H1 (cell line): Measurements from ENCODE around the gene CTNNA3. TPM values are rescaled to one million over a fixed set of nuclear protein-coding genes. Genes with fewer than 3 reads are reported as not detected.

ENCODE experiments used
- CTCF ChIA-PET: fragments of 300-600 bp; sonication (Branson Sonifier 250); formaldehyde crosslinking; loops from one replicate; lab custom pipeline; 2021; ENCODE audit not compliant: partially characterized antibody; lab: Charles Lee
- POLR2A ChIA-PET: fragments of 300-600 bp; sonication (Branson Sonifier 250); formaldehyde crosslinking; loops from one replicate; lab custom pipeline; 2021; ENCODE audit warnings: inconsistent platforms; ENCODE audit not compliant: partially characterized antibody; lab: Charles Lee
- DNase-seq, 2 experiments: peaks; one replicate each; pipeline versions ENCODE4 v3.0.0 to v3.0.0-alpha.2; 2010 to 2022; ENCODE audit warnings: low spot score in 2 of 2, low read depth in 1 of 2, mixed read lengths in 1 of 2
- FAIRE-seq: peaks from 2 replicates; lab custom pipeline; 2011; peaks lifted over from hg19 to GRCh38; lab: Jason Lieb, UNC
- H2AFZ ChIP-seq: 2 replicates; pipeline ENCODE4 v1.8.1; 2012; ENCODE audit warnings: low read length, inconsistent platforms
- H2AK5ac ChIP-seq: 2 replicates; pipeline ENCODE4 v1.6.1; 2013; ENCODE audit warnings: low read depth, low read length
- H2BK120ac ChIP-seq: replicated peaks from 2 replicates; pipeline ENCODE3; 2013; ENCODE audit warnings: low read depth, low read length, inconsistent platforms
- H2BK12ac ChIP-seq: 2 replicates; pipeline ENCODE4 v1.6.1; 2013; ENCODE audit warnings: low read depth, low read length
- H2BK15ac ChIP-seq: 2 replicates; pipeline ENCODE4 v1.6.1; 2013; ENCODE audit warnings: low read length
- H2BK20ac ChIP-seq: 2 replicates; pipeline ENCODE4 v1.6.1; 2013; ENCODE audit warnings: low read length
- H2BK5ac ChIP-seq: 2 replicates; pipeline ENCODE4 v1.6.1; 2013; ENCODE audit warnings: low read depth, low read length
- H3K14ac ChIP-seq: 2 replicates; pipeline ENCODE4 v1.6.1; 2013; ENCODE audit warnings: inconsistent platforms; ENCODE audit not compliant: insufficient read length
- H3K18ac ChIP-seq: 2 replicates; pipeline ENCODE4 v1.6.1; 2013; ENCODE audit warnings: low read length; ENCODE audit errors: extremely low read depth
- H3K23ac ChIP-seq: 2 replicates; pipeline ENCODE4 v1.6.1; 2013; ENCODE audit warnings: inconsistent platforms; ENCODE audit not compliant: insufficient read length
- H3K23me2 ChIP-seq: 2 replicates; pipeline ENCODE4 v1.6.1; 2013; ENCODE audit warnings: low read depth, low read length
- H3K27ac ChIP-seq: 2 replicates; pipeline ENCODE4 v1.6.1; 2011; ENCODE audit warnings: low read depth, low read length, inconsistent platforms
- H3K27me3 ChIP-seq, 4 experiments: replicated peaks in 1 of 4; 1 replicate in 1 of 4; 2 replicates in 3 of 4; pipeline versions ENCODE4 v1.6.1 to v1.8.1; 2011 to 2013; ENCODE audit warnings: low read length in 3 of 4, mild to moderate bottlenecking in 3 of 4, inconsistent platforms in 2 of 4, mixed read lengths in 2 of 4, moderate library complexity in 1 of 4; ENCODE audit not compliant: control insufficient read depth in 3 of 4, insufficient read depth in 3 of 4; ENCODE audit errors: extremely low read depth in 1 of 4
- H3K36me3 ChIP-seq, 4 experiments: 2 replicates each; pipeline versions ENCODE4 v1.6.1 to v1.8.1; 2011 to 2013; ENCODE audit warnings: mild to moderate bottlenecking in 4 of 4, low read length in 3 of 4, moderate library complexity in 2 of 4, control low read depth in 1 of 4, inconsistent platforms in 1 of 4; ENCODE audit not compliant: insufficient read depth in 4 of 4, control insufficient read depth in 2 of 4
- H3K4ac ChIP-seq: replicated peaks from 2 replicates; pipeline ENCODE3; 2013; ENCODE audit warnings: low read length, low read depth, mixed read lengths, inconsistent platforms; ENCODE audit not compliant: insufficient read length
- H3K4me1 ChIP-seq, 4 experiments: replicated peaks in 1 of 4; 1 replicate in 1 of 4; 2 replicates in 3 of 4; pipeline versions ENCODE4 v1.6.1 to v1.8.1; 2011 to 2013; ENCODE audit warnings: low read length in 3 of 4, inconsistent platforms in 2 of 4, mixed read lengths in 1 of 4; ENCODE audit not compliant: insufficient read depth in 4 of 4, control insufficient read depth in 3 of 4
- H3K4me2 ChIP-seq, 2 experiments: 2 replicates each; pipeline versions ENCODE4 v1.6.1 to v1.8.1; 2011 to 2013; ENCODE audit warnings: low read depth in 2 of 2, low read length in 2 of 2, control low read depth in 1 of 2, inconsistent platforms in 1 of 2, mild to moderate bottlenecking in 1 of 2; ENCODE audit not compliant: insufficient read depth in 1 of 2
- H3K4me3 ChIP-seq, 4 experiments: fragments of 200-600, 300-600 bp in 1 of 4; sonication (generic), shearing (Covaris generic), sonication (Bioruptor Twin) in 1 of 4; 2 replicates each; pipeline versions ENCODE4 v1.5.1 to v1.8.1; 2011 to 2016; ENCODE audit warnings: low read length in 4 of 4, low read depth in 3 of 4, control low read depth in 2 of 4, inconsistent platforms in 2 of 4, mild to moderate bottlenecking in 2 of 4, mixed read lengths in 1 of 4, moderate library complexity in 1 of 4; ENCODE audit not compliant: insufficient read depth in 2 of 4; ENCODE audit errors: extremely low read depth in 1 of 4
- H3K56ac ChIP-seq: replicated peaks from 2 replicates; pipeline ENCODE3; 2013; ENCODE audit warnings: low read depth, mild to moderate bottlenecking, mixed read lengths, low read length, inconsistent platforms; ENCODE audit not compliant: insufficient read length
- H3K79me1 ChIP-seq: 2 replicates; pipeline ENCODE4 v1.6.1; 2013; ENCODE audit warnings: low read depth, low read length, control low read depth
- H3K79me2 ChIP-seq, 2 experiments: 2 replicates each; pipeline versions ENCODE4 v1.6.1 to v1.8.1; 2012 to 2013; ENCODE audit warnings: low read length in 2 of 2, mild to moderate bottlenecking in 2 of 2, inconsistent platforms in 1 of 2; ENCODE audit not compliant: insufficient read depth in 2 of 2, control insufficient read depth in 1 of 2
- H3K9ac ChIP-seq, 4 experiments: replicated peaks in 1 of 4; 1 replicate in 1 of 4; 2 replicates in 3 of 4; pipeline versions ENCODE4 v1.6.1 to v1.8.1; 2011 to 2013; ENCODE audit warnings: low read depth in 3 of 4, low read length in 3 of 4, control low read depth in 2 of 4, mild to moderate bottlenecking in 2 of 4, moderate library complexity in 2 of 4, inconsistent platforms in 1 of 4; ENCODE audit errors: extremely low read depth in 1 of 4
- H3K9me3 ChIP-seq, 2 experiments: 2 replicates each; pipeline versions ENCODE4 v1.6.1 to v1.8.1; 2012 to 2013; ENCODE audit warnings: mild to moderate bottlenecking in 2 of 2, moderate library complexity in 2 of 2, control low read depth in 1 of 2, inconsistent platforms in 1 of 2, low read depth in 1 of 2, low read length in 1 of 2, mixed read lengths in 1 of 2; ENCODE audit not compliant: insufficient read depth in 2 of 2
- H4K20me1 ChIP-seq, 2 experiments: replicated peaks in 1 of 2; 2 replicates each; pipeline versions ENCODE3 to v1.8.1; 2011 to 2013; ENCODE audit warnings: inconsistent platforms in 2 of 2, low read length in 2 of 2, mild to moderate bottlenecking in 1 of 2; ENCODE audit not compliant: insufficient read depth in 2 of 2, control insufficient read depth in 1 of 2
- H4K5ac ChIP-seq: 2 replicates; pipeline ENCODE4 v1.6.1; 2013; ENCODE audit warnings: low read length, low read depth, mixed read lengths, inconsistent platforms; ENCODE audit not compliant: insufficient read length
- H4K8ac ChIP-seq: 2 replicates; pipeline ENCODE4 v1.8.0; 2013; ENCODE audit warnings: mild to moderate bottlenecking, moderate library complexity, low read length, inconsistent platforms; ENCODE audit not compliant: insufficient read depth; ENCODE audit errors: extremely low read depth
- H4K91ac ChIP-seq: replicated peaks from 2 replicates; pipeline ENCODE3; 2013; ENCODE audit warnings: low read length, mixed read lengths, inconsistent platforms; ENCODE audit not compliant: insufficient read length
- ASH2L ChIP-seq: fragments of 200-600, 300-600 bp; sonication (generic); IDR thresholded peaks from one replicate; pipeline ENCODE4 v1.7.1; 2017; ENCODE audit warnings: low read length
- CBX5 ChIP-seq: fragments of 300-800, 300-1000 bp; sonication (generic); IDR thresholded peaks from 2 replicates; pipeline ENCODE4 v1.7.1; 2016; ENCODE audit warnings: antibody characterized with exemption, low read length, low read depth
- CHD1 ChIP-seq: IDR thresholded peaks from 2 replicates; pipeline ENCODE4 v1.6.1; 2012; ENCODE audit warnings: low read depth, low read length, improper control_type of control experiment
- HDAC6 ChIP-seq: IDR thresholded peaks from one replicate; pipeline ENCODE4 v1.7.1; 2012; ENCODE audit warnings: low read depth, mild to moderate bottlenecking, inconsistent platforms, low read length, moderate library complexity
- KDM5A ChIP-seq: fragments of 200-600 bp; IDR thresholded peaks from 2 replicates; pipeline ENCODE4 v1.7.1; 2012; ENCODE audit warnings: mild to moderate bottlenecking, low read length, inconsistent platforms, mixed read lengths
- MAFK ChIP-seq: IDR thresholded peaks from 2 replicates; pipeline ENCODE4 v1.6.1; 2012; ENCODE audit warnings: low read depth, mild to moderate bottlenecking, improper control_type of control experiment, low read length
- POLR2A ChIP-seq, 2 experiments: IDR thresholded peaks; 1 replicate in 1 of 2; 2 replicates in 1 of 2; pipeline ENCODE4 v1.6.1; 2011; ENCODE audit warnings: low read depth in 2 of 2, low read length in 2 of 2, mild to moderate bottlenecking in 2 of 2; ENCODE audit errors: control extremely low read depth in 1 of 2
- RBBP5 ChIP-seq: IDR thresholded peaks from 2 replicates; pipeline ENCODE4 v1.7.1; 2012; ENCODE audit warnings: low read depth, mild to moderate bottlenecking, inconsistent platforms, low read length, moderate library complexity, borderline replicate concordance
- RFX5 ChIP-seq: IDR thresholded peaks from 2 replicates; pipeline ENCODE4 v1.6.1; 2011; ENCODE audit warnings: low read depth, low read length, improper control_type of control experiment, borderline replicate concordance
- WGBS, 2 experiments: shearing (Covaris generic) in 1 of 2; methylation state at CpG; one replicate each; pipeline versions ENCODE4 v1.1.6 to v1.1.7; 2013 to 2015; ENCODE audit warnings: low lambda C conversion rate in 2 of 2, mixed read lengths in 2 of 2, inconsistent platforms in 1 of 2, low coverage in 1 of 2, missing lambda C conversion rate in 1 of 2; ENCODE audit not compliant: insufficient replicate concordance in 2 of 2, insufficient coverage in 1 of 2, insufficient read length in 1 of 2; ENCODE audit errors: extremely low coverage in 1 of 2, missing lambda C conversion rate in 1 of 2; 5-methylcytosine and 5-hydroxymethylcytosine counted together
- polyA plus RNA-seq, 7 experiments: library from polyadenylated mRNA; depleted of rRNA in 3 of 7; stranded (reverse) in 5 of 7; unstranded in 2 of 7; fragments of >200 nt in 5 of 7; fragments of 200-250 nt in 2 of 7; gene quantifications; 1 replicate in 5 of 7; 2 replicates in 1 of 7; 4 replicates in 1 of 7; pipeline versions ENCODE4 v1.2.1 to v1.2.3, GENCODE V29; 2011 to 2013; ENCODE audit warnings: missing spikeins in 2 of 7, mixed read lengths in 2 of 7
- total RNA-seq: library from RNA; stranded (reverse); fragmentation: NEBNext Ultra II Directional; extraction: Animal tissue kit (Norgen Biotek cat#: 25700); gene quantifications from 2 replicates; pipeline ENCODE4 v1.2.1, GENCODE V29; 2021
- TF ChIP-seq, protein P1 (sequence below): IDR thresholded peaks from 2 replicates; pipeline ENCODE4 v1.6.1; 2012; ENCODE audit warnings: low read length, inconsistent platforms
- TF ChIP-seq, protein P2 (sequence below): IDR thresholded peaks from 2 replicates; pipeline ENCODE4 v1.6.1; 2011; ENCODE audit warnings: low read length, improper control_type of control experiment

CTNNA3 gene
- total and polyA plus RNA-seq, 2 of the 8 experiments (the other 6 are each of a cell fraction or from before 2014, with no cell fraction given) = 1.3 to 1.5 TPM

DNA sequence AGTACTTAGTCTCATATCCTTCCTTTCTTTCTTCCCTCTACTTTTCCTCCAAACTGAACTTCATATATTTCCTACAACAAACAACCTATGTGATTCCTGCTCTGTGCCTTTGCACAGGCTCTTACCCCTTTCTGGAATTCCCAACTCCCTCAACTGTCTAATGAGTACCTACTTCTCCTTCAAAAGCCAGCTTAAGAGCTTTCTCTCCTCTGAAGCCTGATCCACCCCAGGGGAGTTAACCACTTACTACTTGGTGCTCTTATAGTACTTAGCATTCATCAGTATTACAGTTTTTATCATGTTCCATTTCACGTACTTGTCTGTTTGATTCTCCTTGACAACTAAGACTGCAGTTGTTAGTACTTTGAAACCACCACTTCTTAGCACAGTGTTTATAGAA is 524.0 kb downstream of the CTNNA3 start:
- no peak overlapping the region for H2BK120ac ChIP-seq
- H3K56ac ChIP-seq = no peak overlapping the region
- H3K4me3 ChIP-seq = no peak overlapping the region
- H2BK15ac ChIP-seq = no peak overlapping the region
- no peak overlapping the region for H2BK12ac ChIP-seq
- no peak overlapping the region for H2AFZ ChIP-seq
- no peak overlapping the region for H4K5ac ChIP-seq
- H3K79me2 ChIP-seq = no peaks in the 10 kb centered on the region
- no peak overlapping the region for H3K9ac ChIP-seq
- no peak overlapping the region for H2BK5ac ChIP-seq
- H3K4me1 ChIP-seq = no peaks in the 10 kb centered on the region
- TF ChIP-seq, protein P1, sequence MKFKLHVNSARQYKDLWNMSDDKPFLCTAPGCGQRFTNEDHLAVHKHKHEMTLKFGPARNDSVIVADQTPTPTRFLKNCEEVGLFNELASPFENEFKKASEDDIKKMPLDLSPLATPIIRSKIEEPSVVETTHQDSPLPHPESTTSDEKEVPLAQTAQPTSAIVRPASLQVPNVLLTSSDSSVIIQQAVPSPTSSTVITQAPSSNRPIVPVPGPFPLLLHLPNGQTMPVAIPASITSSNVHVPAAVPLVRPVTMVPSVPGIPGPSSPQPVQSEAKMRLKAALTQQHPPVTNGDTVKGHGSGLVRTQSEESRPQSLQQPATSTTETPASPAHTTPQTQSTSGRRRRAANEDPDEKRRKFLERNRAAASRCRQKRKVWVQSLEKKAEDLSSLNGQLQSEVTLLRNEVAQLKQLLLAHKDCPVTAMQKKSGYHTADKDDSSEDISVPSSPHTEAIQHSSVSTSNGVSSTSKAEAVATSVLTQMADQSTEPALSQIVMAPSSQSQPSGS = no peak
- TF ChIP-seq POLR2A (IDR thresholded peaks at IDR 0.05; ENCODE audit: control extremely low read depth in 1 of 2, low read depth in 2 of 2, low read length in 2 of 2) (no peak), RBBP5 (no peak), CBX5 (no peak), CHD1 (no peak), HDAC6 (no peak), MAFK (no peak), RFX5 (no peak), KDM5A (no peak), ASH2L (no peak)
- TF ChIP-seq, protein P2, sequence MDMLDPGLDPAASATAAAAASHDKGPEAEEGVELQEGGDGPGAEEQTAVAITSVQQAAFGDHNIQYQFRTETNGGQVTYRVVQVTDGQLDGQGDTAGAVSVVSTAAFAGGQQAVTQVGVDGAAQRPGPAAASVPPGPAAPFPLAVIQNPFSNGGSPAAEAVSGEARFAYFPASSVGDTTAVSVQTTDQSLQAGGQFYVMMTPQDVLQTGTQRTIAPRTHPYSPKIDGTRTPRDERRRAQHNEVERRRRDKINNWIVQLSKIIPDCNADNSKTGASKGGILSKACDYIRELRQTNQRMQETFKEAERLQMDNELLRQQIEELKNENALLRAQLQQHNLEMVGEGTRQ = no peak
- no peaks in the 10 kb centered on the region for H4K20me1 ChIP-seq
- ChIA-PET CTCF (no interaction called here), POLR2A (no interaction called here)
- H3K79me1 ChIP-seq = no peaks in the 10 kb centered on the region
- no peak overlapping the region for H3K14ac ChIP-seq
- no peak overlapping the region for H3K4ac ChIP-seq
- no peak for DNase-seq
- no peak overlapping the region for H3K18ac ChIP-seq
- peaks cover 0 to 2% of the 10 kb centered on the region in 2 experiments; a peak in 1 of 4 replicates for H3K9me3 ChIP-seq
- WGBS, 2 experiments = 93% methylated on average over 1 of the region's 1 CpG; no CpG with 5 or more reads in 1 of the 2 experiments
- no peak overlapping the region for H4K8ac ChIP-seq
- H3K27ac ChIP-seq = no peak overlapping the region
- FAIRE-seq = no peak
- no peak overlapping the region for H2AK5ac ChIP-seq
- H3K23ac ChIP-seq = no peak overlapping the region
- H4K91ac ChIP-seq = no peak overlapping the region
- no peak overlapping the region for H2BK20ac ChIP-seq
- H3K23me2 ChIP-seq = no peaks in the 10 kb centered on the region
- no peaks in the 10 kb centered on the region for H3K27me3 ChIP-seq
- H3K36me3 ChIP-seq = no peaks in the 10 kb centered on the region
- H3K4me2 ChIP-seq = no peak overlapping the region
